WERI-Rb-1 (cell line): Measurements from ENCODE around the gene PTPRM.

Experiments used
- DNase-seq: peaks from one replicate; pipeline ENCODE4 v3.0.0-alpha.2; 2020
- H3K27ac ChIP-seq: fragments of 250-450 bp; sonication (Bioruptor Pico); 2 replicates; pipeline ENCODE4 v1.5.1; 2020; ENCODE audit warnings: mild to moderate bottlenecking, moderate library complexity
- H3K27me3 ChIP-seq: fragments of 250-450 bp; sonication (Bioruptor Pico); 2 replicates; pipeline ENCODE4 v1.5.1; 2021; ENCODE audit warnings: mild to moderate bottlenecking, low read depth, moderate library complexity; ENCODE audit not compliant: insufficient read depth, severe bottlenecking
- H3K36me3 ChIP-seq: fragments of 250-450 bp; sonication (Bioruptor Pico); 2 replicates; pipeline ENCODE4 v1.5.1; 2020; ENCODE audit warnings: mild to moderate bottlenecking, moderate library complexity
- H3K4me3 ChIP-seq: 2 replicates; pipeline ENCODE4 v1.5.1; 2011; ENCODE audit warnings: low read depth, mild to moderate bottlenecking, control low read depth, low read length
- H3K9me3 ChIP-seq: fragments of 250-450 bp; sonication (Bioruptor Pico); 2 replicates; pipeline ENCODE4 v1.5.1; 2021; ENCODE audit warnings: mild to moderate bottlenecking, moderate library complexity; ENCODE audit not compliant: severe bottlenecking
- TF ChIP-seq, protein P1 (sequence below): IDR thresholded peaks from 2 replicates; pipeline ENCODE4 v1.5.1; 2011; ENCODE audit warnings: low read depth, mild to moderate bottlenecking, control low read depth, inconsistent platforms, low read length

Gene PTPRM

DNA sequence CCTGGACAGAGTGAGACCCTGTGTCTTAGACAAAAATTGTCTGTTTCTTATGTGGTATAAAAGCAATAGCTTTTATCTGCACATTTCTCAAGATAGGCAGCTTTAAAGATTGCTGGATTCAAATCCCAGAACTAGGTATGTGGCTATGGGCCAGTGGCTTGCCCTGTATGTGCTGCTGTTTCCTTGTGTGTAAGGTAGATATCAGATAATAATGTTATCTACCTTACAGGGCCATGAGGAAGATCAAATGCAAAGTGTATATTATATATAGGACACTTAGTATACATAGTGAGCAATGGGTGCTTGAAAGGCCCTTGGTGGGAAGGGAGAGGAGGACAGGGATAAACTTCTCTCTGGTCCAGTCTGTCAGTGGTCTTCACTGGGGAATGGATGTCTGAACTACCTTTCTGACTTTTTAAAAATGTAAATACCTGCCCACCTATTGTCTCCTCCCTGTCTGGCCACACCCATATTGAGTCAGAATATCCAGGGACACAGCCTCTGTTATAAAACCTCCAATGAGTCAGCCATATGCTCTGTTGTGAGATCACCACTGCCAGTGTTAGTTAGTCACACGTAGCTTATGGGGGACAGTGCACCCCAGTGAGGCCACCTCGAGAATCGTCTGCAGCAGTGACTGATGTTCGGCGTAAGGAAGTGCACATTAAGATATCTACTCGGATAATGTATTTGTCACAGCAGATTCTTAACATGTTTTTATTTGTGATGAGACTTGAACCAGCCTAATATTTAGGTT, 383.4 kb downstream of the PTPRM start:
- no peak for DNase-seq
- TF ChIP-seq, protein P1, sequence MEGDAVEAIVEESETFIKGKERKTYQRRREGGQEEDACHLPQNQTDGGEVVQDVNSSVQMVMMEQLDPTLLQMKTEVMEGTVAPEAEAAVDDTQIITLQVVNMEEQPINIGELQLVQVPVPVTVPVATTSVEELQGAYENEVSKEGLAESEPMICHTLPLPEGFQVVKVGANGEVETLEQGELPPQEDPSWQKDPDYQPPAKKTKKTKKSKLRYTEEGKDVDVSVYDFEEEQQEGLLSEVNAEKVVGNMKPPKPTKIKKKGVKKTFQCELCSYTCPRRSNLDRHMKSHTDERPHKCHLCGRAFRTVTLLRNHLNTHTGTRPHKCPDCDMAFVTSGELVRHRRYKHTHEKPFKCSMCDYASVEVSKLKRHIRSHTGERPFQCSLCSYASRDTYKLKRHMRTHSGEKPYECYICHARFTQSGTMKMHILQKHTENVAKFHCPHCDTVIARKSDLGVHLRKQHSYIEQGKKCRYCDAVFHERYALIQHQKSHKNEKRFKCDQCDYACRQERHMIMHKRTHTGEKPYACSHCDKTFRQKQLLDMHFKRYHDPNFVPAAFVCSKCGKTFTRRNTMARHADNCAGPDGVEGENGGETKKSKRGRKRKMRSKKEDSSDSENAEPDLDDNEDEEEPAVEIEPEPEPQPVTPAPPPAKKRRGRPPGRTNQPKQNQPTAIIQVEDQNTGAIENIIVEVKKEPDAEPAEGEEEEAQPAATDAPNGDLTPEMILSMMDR = no peak
- Histone ChIP-seq H3K36me3 (no peaks in the 10 kb centered on the region), H3K9me3 (no peaks in the 10 kb centered on the region), H3K27me3 (no peaks in the 10 kb centered on the region), H3K27ac (no peak overlapping the region), H3K4me3 (no peak overlapping the region)

DNA sequence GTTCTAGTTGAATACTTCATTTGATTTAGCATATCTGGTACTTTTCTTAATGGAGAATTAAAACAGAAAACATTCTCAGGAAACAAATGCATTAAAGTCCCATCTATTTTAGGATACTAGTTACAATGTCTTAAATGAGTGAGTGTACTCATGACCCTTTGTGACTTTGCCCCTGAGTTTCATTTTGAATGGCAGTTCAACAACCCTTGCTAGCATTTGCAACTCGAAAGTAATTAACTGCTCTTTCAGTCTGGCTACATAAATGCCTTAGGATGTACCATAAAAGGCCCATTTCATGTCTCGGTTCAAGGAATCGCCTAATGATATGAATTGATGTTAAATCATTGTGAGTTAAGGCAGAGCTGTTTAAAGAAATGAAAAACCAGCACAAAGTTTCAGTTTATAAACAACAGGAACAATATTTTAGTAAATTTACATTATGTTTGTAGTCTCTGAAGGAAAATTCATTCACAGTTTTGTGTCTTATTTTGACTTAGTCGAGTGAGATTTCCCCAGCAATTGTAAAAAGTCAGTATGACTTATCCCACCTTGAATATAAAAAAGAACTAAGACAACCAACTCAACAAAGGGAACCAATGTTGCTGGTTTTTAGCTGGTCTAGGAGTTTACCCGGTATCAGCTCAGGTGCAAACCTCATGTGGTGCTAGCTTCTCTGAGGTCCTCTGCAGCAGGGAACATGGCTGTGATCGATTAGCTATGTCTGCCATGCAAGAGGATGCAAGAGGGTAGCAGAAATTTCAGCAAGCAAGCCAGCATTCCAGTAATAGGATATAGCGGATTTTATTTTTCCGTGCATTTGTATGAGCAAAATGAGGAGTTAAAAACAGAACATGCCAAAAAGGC, 386.2 kb downstream of the PTPRM start:
- no peaks in the 10 kb centered on the region for H3K36me3 ChIP-seq
- DNase-seq = no peak
- H3K27ac ChIP-seq = no peak overlapping the region
- no peaks in the 10 kb centered on the region for H3K27me3 ChIP-seq
- no peaks in the 10 kb centered on the region for H3K9me3 ChIP-seq
- no peak overlapping the region for H3K4me3 ChIP-seq
- TF ChIP-seq, protein P1 = no peak

DNA sequence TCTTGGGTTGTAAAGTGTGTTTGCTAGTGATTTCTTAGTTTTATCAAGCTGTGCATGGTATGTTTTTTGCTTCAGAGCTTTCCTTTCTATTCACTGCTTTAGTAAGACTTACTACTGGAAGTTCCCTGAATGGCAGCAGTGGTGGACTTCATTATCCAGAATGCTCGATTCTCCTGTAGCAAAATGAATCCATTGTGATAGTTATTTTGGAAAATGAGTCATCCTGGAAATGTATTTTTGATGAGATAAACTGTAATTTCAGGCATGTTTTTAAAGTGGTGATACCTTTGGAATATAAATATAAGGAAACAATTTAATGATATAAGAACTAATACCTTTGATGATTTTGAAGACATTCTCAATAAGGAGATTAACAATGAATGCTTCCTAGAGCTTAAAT, 387.1 kb downstream of the PTPRM start:
- Histone ChIP-seq H3K9me3 (no peaks in the 10 kb centered on the region), H3K36me3 (no peaks in the 10 kb centered on the region), H3K27ac (no peak overlapping the region), H3K27me3 (no peaks in the 10 kb centered on the region), H3K4me3 (no peak overlapping the region)
- TF ChIP-seq, protein P1 = no peak
- no peak for DNase-seq

DNA sequence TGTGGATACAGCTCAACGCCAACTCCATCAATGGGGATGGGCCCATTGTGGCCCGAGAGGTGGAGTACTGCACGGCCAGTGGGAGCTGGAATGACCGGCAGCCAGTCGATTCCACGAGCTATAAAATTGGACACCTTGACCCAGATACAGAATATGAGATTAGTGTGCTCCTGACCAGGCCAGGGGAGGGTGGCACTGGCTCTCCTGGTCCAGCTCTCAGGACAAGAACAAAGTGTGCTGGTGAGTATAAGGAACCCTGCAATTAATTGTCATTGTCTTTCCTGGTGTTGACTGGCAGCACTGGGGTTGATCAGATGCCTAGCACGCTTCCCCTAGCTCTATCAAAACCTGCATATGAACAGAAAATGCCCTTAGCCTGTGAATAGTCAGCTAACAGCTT, 388.1 kb downstream of the PTPRM start:
- H3K9me3 ChIP-seq = no peaks in the 10 kb centered on the region
- no peak for DNase-seq
- H3K27me3 ChIP-seq = no peaks in the 10 kb centered on the region
- no peak overlapping the region for H3K27ac ChIP-seq
- H3K4me3 ChIP-seq = no peak overlapping the region
- H3K36me3 ChIP-seq = no peaks in the 10 kb centered on the region
- TF ChIP-seq, protein P1 = no peak

DNA sequence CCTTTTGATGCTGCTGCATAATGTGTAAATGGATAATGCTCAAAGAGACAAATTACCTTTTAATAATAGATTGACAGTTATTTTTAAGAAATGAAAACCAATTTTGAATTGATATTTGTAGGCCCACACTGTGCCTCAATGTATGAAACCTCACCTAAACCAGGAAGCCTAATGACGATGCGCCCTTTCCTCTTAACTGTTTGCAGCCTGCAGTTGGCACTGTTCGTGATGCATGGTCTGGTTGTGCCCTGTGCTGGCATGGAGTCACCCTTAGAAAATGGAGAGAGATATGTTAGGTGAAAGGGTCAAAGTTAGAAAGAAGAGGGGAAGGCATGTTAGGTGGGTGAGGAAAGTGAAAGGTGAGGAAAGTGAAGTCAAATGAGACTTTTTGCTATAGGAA, 390.2 kb downstream of the PTPRM start:
- H3K9me3 ChIP-seq = no peaks in the 10 kb centered on the region
- no peaks in the 10 kb centered on the region for H3K36me3 ChIP-seq
- DNase-seq = no peak
- TF ChIP-seq, protein P1 = no peak
- H3K4me3 ChIP-seq = no peak overlapping the region
- H3K27ac ChIP-seq = no peak overlapping the region
- no peaks in the 10 kb centered on the region for H3K27me3 ChIP-seq
